NCI-H2171 (cell line): Measurements from ENCODE around the gene EEF1AKMT4.
A peak's percentile ranks its signal among the peaks of the same experiment; 100 is the strongest.

ENCODE experiments used
- DNase-seq: peaks from one replicate; lab custom pipeline; 2025; lab: John Stamatoyannopoulos, UW

EEF1AKMT4 gene

GRCh38 chr3:184249412-184250166 lies at the start of gene EEF1AKMT4:
EEF1AKMT4 (plus strand) TSS chr3:184249672; CDS start chr3:184249695, 23 bp downstream.
- DNase-seq, result peak; percentile 96

- no peak for DNase-seq
Observed at GRCh38 chr3:184200825-184201224, 48.6 kb upstream of the EEF1AKMT4 start.

- no peak for DNase-seq
Observed at GRCh38 chr3:184203526-184203925, 45.9 kb upstream of the EEF1AKMT4 start.

GRCh38 chr3:184209146-184209923 lies 40.1 kb upstream of the EEF1AKMT4 start:
- no peak for DNase-seq

DNA sequence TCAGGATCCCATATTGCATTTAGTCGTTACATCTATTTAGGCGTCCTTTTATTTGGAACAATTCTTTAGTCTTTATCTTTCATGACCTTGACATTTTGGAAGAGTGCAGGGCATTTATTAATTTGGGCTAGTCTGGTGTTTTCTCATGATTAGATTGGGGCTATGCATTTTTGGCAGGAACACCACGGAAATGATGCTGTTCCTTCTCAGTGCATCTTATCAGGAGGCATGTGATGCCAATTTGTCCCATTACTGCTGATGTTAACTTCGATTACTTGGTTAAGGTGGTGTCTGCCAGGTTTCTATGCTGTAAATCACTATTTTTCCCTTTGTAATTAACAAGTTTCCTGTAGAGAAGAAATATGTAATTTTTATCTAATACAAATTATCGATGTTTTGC lies 38.2 kb upstream of the EEF1AKMT4 start:
- no peak for DNase-seq

DNA sequence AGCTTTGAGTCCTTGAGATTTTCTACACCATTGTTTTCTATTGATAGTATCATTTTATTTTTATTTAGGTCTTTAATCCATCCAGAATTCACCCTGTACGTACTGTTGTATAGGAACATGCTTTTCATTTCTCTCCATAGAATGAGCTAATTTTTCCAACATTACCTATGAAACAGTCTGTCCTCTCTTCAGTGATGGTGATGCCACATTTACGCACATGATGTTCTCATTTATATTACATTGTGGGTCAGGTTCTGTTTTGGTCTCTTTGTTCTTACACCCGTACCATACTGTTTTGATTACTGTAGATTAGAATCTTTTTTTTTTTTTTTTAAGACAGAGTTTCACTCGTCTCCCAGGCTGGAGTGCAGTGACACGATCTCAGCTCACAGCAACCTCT lies 37.8 kb upstream of the EEF1AKMT4 start:
- DNase-seq, result no peak

DNA sequence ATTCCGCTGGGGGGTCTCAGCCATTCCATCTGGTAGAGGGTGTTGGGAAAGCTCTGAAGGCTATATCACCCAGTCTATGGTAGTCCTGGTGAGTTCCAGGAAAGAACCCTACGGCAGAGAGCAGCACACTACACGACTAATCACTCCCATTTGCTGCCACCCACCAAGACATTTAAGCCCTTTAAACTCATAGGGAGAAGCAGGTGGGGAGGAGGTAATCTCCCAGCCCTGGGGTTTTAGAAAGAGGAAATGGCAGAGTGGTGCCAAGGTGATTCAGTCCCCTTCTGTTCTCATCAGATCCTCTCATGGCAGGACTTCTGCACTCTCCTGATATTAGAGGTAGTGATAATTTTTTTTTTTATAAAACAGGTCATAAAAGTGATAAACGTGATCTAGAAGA lies 30.7 kb upstream of the EEF1AKMT4 start:
- no peak for DNase-seq

DNA sequence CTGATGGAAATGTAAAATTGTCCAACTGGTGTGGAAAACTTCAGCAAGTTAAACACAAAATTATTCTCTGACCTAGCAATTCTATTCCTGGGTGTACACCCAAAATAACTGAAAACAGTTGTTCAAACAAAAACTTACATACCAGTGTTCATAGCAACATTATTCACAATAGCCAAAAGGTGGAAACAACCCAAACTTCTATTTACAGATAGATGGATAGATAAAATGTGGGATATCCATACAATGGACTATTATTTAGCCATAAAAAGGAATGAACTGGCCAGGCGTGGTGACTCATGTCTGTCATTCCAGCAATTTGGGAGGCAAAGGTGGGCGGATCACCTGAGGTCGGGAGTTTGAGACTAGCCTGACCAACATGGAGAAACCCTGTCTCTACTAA lies 27.0 kb upstream of the EEF1AKMT4 start:
- DNase-seq, result no peak

DNA sequence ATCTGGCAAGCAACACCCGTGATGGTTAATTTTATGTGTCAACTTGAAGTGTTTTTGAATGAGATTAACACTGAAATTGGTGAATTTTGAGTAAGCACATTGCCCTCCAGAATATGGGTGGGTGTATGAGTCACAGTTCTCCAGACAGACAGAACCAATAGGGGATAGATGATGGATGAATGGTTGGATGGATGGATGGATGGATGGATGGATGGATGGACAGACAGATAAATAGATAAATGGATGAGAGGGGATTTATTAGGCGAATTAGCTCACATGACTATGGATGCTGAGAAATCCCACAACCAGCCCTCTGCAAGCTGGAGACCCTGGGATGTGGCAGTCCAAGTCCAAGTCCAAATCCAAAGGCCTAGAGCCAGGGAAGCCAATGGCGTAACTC lies 25.5 kb upstream of the EEF1AKMT4 start:
- no peak for DNase-seq

- no peak for DNase-seq
Observed at GRCh38 chr3:184227481-184227935, 22.0 kb upstream of the EEF1AKMT4 start.

DNA sequence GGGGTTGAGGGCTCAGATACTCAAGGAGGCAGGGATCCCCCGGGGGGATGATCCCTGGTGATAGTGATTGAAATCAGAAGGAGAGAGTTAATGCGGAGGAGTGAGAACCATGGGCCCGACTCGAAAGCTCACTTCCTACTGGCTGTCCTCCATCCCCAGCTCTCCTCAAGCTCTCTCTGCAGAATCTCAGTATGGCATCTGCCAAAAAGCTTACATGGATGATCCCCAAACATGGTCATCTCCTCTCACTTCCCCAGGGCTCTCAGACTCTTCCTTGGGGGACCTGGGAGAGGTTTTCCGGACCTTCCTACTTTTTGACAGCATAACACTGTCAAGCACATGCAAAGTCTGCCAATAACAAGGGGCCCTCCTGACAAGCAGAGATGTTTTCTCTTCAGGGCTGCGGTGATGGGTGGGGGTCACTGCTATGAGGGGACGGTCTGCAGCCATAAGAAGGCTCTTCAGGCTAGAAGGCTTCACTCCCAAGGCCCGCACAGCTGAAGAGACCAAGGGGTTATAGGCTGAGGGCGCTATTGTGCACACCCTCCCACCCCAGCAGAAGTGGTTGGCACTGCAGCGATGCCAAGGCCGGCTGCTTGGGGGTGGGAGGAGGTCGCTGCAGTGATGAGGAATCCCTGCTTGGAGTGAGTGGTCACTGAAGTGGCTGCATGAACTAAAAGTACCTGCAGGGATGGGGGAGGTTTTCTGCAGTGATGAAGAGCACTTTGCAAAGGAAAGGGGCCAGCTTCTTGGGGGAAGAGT lies 20.9 kb upstream of the EEF1AKMT4 start:
- no peak for DNase-seq

- DNase-seq, result peak; percentile 81
Observed at GRCh38 chr3:184229394-184230080, 19.9 kb upstream of the EEF1AKMT4 start, which contains the start of gene VWA5B2. VWA5B2 (plus strand) TSS chr3:184229585; CDS start chr3:184230529, 944 bp downstream.

DNA sequence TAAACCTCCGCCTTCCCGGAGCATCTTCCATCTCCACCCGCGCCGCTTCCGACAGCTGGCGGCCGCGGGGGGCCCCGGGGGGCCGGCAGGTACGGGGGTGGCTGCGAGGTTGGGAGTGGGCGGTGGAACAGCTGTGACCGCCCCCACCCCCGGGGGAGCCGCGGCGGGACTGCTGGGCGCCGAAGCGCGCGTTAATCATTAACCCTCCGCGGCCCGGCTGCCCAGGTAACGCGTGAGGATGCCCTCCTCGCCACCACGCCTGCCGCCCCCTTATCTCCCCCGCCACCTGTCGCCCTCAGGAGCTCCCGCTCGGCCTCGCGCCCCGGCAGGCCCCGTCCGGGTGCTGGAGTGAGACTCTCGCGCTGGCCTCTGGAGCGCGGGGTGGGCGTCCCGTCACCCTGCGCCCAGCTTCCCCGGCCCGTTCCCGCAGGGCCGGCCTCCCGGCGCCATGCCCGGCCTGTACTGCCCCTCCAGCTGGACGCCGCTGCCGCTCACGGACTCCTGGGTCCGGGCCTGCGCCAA lies 19.3 kb upstream of the EEF1AKMT4 start:
- DNase-seq, result peak; percentile 82

GRCh38 chr3:184230603-184231528 lies 18.6 kb upstream of the EEF1AKMT4 start:
- DNase-seq, result peak; percentile 51

DNA sequence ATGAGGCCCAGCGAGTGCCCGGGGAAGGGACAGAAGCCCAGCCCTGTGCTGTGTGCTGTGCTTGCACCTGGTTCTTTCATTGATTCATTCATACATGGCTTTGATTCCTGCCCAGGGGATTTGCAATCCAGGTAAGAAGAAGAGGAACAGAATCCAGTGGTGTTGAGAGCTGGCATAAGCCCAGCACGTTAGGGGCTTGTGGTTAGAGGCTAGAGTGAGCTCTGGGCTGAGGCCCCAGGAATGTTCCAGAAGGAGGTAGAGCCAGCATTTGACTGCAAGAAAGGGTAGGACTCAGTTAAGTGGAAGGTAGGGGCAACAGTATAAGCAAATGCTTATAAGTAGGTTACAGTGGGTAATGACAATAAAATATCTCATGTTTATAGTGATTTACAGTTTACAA lies 17.8 kb upstream of the EEF1AKMT4 start:
- no peak for DNase-seq

DNA sequence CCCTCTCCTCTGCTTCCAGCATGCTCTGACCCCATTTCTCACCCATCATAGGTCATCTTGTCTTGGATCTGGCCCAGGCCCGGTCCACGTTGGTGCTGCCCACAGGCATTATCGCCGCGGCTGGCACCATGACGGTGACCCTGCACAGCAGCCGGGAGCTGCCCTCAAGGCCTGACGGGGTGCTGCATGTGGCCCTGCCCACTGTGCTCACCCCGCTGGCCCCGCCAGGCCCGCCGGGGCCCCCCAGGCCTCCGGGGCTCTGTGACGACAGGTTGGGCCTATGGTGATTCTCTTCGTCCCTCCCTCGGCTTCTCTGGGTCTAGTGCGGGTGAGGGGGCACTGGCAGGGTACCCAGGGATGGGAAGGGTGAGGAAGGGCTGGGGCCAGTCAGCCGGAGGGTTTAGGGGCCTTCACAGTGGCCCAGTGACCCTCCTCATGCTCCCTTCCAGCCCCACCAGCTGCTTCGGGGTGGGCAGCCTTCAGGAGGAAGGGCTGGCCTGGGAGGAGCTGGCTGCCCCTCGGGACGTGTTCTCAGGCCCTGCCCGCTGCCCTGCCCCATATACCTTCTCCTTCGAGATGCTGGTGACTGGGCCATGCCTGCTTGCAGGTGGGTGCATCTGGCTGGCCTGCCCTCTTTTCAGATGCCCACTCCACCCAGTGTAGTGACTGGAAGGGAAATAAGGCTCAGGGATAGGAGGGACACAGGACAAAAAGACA lies 16.2 kb upstream of the EEF1AKMT4 start:
- no peak for DNase-seq

DNA sequence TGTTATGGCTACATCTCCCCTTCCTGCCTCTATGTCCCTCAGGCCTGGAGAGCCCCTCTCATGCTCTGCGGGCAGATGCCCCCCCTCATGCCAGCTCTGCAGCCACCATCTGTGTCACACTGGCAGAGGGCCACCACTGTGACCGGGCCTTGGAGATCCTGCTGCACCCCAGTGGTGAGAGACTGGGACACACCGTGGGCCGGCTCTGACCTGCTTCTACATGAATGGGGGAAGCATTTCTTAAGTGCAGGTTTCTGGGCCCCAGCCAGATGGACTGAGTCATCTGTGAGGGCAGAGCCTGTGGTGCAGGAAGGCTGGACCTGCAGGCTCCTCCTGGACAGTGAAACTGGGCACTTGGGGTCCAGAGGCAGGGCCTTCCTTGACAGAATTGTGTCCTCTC lies 15.2 kb upstream of the EEF1AKMT4 start:
- DNase-seq, result no peak

- DNase-seq, result no peak
Observed at GRCh38 chr3:184234671-184235380, 14.6 kb upstream of the EEF1AKMT4 start.

DNA sequence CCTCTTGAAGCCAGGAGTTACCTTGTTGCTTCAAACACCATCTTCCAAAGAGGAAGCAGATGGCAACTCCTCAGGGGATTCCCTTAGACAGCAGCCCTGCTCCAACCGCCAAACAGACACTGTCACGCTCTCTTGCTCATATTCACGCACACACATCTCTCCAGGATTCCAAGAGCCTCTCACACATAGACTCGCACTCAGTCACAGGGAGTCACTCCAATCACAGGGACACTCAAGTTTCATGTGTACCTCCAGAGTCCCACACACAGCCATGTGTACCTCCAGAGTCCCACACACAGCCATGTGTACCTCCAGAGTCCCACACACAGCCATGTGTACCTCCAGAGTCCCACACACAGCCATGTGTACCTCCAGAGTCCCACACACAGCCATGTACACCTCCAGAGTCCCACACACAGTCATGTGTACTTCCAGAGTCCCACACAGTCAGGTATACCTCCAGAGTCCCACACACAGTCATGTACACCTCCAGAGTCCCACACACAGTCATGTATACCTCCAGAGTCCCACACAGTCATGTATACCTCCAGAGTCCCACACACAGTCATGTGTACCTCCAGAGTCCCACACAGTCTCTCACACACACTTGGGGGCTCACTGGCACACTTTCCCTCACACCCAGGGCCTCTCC lies 14.0 kb upstream of the EEF1AKMT4 start:
- peak; percentile 93 for DNase-seq
